HepG2 (cell line): ENCODE measurements around the gene CCL7. TPM values are rescaled to one million over a fixed set of nuclear protein-coding genes. Genes with fewer than 3 reads are reported as not detected.

Source experiments
- ATAC-seq: fragments of 200-7000 bp; cut with Tn5 transposase; 3 replicates; pipeline ENCODE4 v1.9.1; 2020; ENCODE audit warnings: mild to moderate bottlenecking, moderate library complexity
- BruUV-seq: library from RNA; stranded (reverse); fragments of 400-500 nt; replicated peaks from 2 replicates; lab custom pipeline; 2021; lab: Mats Ljungman, UMichigan
- CTCF ChIA-PET: fragments of 300-600 bp; formaldehyde crosslinking; extraction: SDS; loops from one replicate; lab custom pipeline; 2021; ENCODE audit warnings: low total read pairs, inconsistent platforms, low intra/inter-chr PET ratio; lab: Yijun Ruan, JAX
- POLR2A ChIA-PET: fragments of 350-600 bp; sonication (Branson Sonifier 250); formaldehyde crosslinking; loops from one replicate; lab custom pipeline; 2020; ENCODE audit warnings: antibody characterized with exemption, inconsistent platforms; lab: Yijun Ruan, JAX
- DNase-seq: peaks from one replicate; pipeline ENCODE4 v3.0.0-alpha.2; 2015; ENCODE audit warnings: low spot score
- FAIRE-seq: peaks from 3 replicates; lab custom pipeline; 2011; peaks lifted over from hg19 to GRCh38; lab: Jason Lieb, UNC
- H2AFZ ChIP-seq: one replicate; pipeline ENCODE4 v1.6.1; 2011; ENCODE audit warnings: low read length, inconsistent platforms
- H3K27ac ChIP-seq: fragments of 300-600 bp; 3 replicates; pipeline ENCODE4 v1.8.0; 2011; ENCODE audit warnings: mixed run types, mild to moderate bottlenecking, mixed read lengths, low read length, inconsistent platforms; ENCODE audit not compliant: insufficient read depth; ENCODE audit errors: extremely low read length
- H3K27me3 ChIP-seq, 2 experiments: fragments of 200-600 bp in 1 of 2; 2 replicates in 1 of 2; 3 replicates in 1 of 2; pipeline versions ENCODE4 v1.6.0 to v1.8.0; 2011; ENCODE audit warnings: low read length in 2 of 2, mild to moderate bottlenecking in 2 of 2, moderate library complexity in 2 of 2, inconsistent platforms in 1 of 2; ENCODE audit not compliant: insufficient read depth in 2 of 2, control insufficient read depth in 1 of 2
- H3K36me3 ChIP-seq, 2 experiments: fragments of 200-600 bp in 1 of 2; replicated peaks in 1 of 2; 2 replicates in 1 of 2; 3 replicates in 1 of 2; pipeline versions ENCODE4 v1.5.1 to v1.8.0; 2011; ENCODE audit warnings: low read length in 2 of 2, inconsistent platforms in 1 of 2; ENCODE audit not compliant: insufficient read depth in 2 of 2, control insufficient read depth in 1 of 2
- H3K4me1 ChIP-seq: 2 replicates; pipeline ENCODE4 v1.5.1; 2012; ENCODE audit warnings: low read length, inconsistent platforms; ENCODE audit not compliant: insufficient read depth
- H3K4me2 ChIP-seq: 2 replicates; pipeline ENCODE4 v1.6.0; 2011; ENCODE audit warnings: low read depth, low read length, inconsistent platforms
- H3K4me3 ChIP-seq, 3 experiments: fragments of 200-600 bp in 1 of 3; sonication (generic), shearing (Covaris generic) in 1 of 3; replicated peaks in 1 of 3; 2 replicates each; pipeline ENCODE4 v1.5.1; 2011 to 2016; ENCODE audit warnings: low read length in 3 of 3, inconsistent platforms in 2 of 3, low read depth in 2 of 3, mild to moderate bottlenecking in 2 of 3, control low read depth in 1 of 3, mixed read lengths in 1 of 3; ENCODE audit not compliant: insufficient read depth in 1 of 3
- H3K79me2 ChIP-seq: one replicate; pipeline ENCODE4 v1.6.1; 2011; ENCODE audit warnings: low read length, inconsistent platforms; ENCODE audit not compliant: insufficient read depth
- H3K9ac ChIP-seq: 2 replicates; pipeline ENCODE4 v1.6.0; 2011; ENCODE audit warnings: mild to moderate bottlenecking, low read depth, low read length, inconsistent platforms; ENCODE audit not compliant: insufficient read depth
- H3K9me3 ChIP-seq: 2 replicates; pipeline ENCODE4 v1.5.1; 2012; ENCODE audit warnings: mild to moderate bottlenecking, low read length
- H4K20me1 ChIP-seq: 2 replicates; pipeline ENCODE4 v1.6.0; 2011; ENCODE audit warnings: inconsistent platforms, mild to moderate bottlenecking, low read length, moderate library complexity; ENCODE audit not compliant: insufficient read depth
- REST ChIP-seq, 2 experiments: IDR thresholded peaks; 2 replicates each; pipeline ENCODE4 v1.6.1; 2011 to 2012; ENCODE audit warnings: low read length in 2 of 2, borderline replicate concordance in 1 of 2, low read depth in 1 of 2, mild to moderate bottlenecking in 1 of 2, moderate library complexity in 1 of 2
- SATB2 ChIP-seq: sonication (generic); formaldehyde crosslinking; IDR thresholded peaks from 2 replicates; pipeline ENCODE4 v1.5.0; 2020; ENCODE audit warnings: missing genetic modification reagents
- SRSF1 ChIP-seq: fragments of 200-400 bp; formaldehyde crosslinking; optimal IDR thresholded peaks from 2 replicates; pipeline ENCODE3; 2017; ENCODE audit warnings: mild to moderate bottlenecking, low read depth, low read length, moderate library complexity
- YEATS4 ChIP-seq: sonication (generic); formaldehyde crosslinking; IDR thresholded peaks from 2 replicates; pipeline ENCODE4 v1.4.0; 2020; ENCODE audit warnings: missing genetic modification reagents, borderline replicate concordance
- ZNF207 ChIP-seq: fragments of 450-650 bp; IDR thresholded peaks from 2 replicates; pipeline ENCODE4 v1.6.1; 2016; ENCODE audit warnings: antibody characterized with exemption, borderline replicate concordance
- ZNF34 ChIP-seq: sonication (generic); formaldehyde crosslinking; IDR thresholded peaks from 2 replicates; pipeline ENCODE4 v1.4.0; 2020; ENCODE audit warnings: mild to moderate bottlenecking, missing genetic modification reagents, borderline replicate concordance
- WGBS: methylation state at CpG from one replicate; pipeline ENCODE4 v1.1.6; 2017; ENCODE audit warnings: low lambda C conversion rate; 5-methylcytosine and 5-hydroxymethylcytosine counted together
- in situ Hi-C: cut with HindIII; loops from 2 replicates; pipeline ENCODE4 v1.10.0; 2017; ENCODE audit warnings: low pct_unique_long_range_greater_than_20kb; ENCODE audit not compliant: extremely low pct_ligation_motif_present
- intact Hi-C: fragments of 100-400 bp; cut with micrococcal nuclease; formaldehyde crosslinking; loops from one replicate; pipeline ENCODE4 v1.10.0; 2022; ENCODE audit not compliant: unreplicated experiment
- polyA plus RNA-seq, 8 experiments: library from polyadenylated mRNA; depleted of rRNA in 3 of 8; stranded (reverse) in 7 of 8; unstranded in 1 of 8; fragments of >200 nt; fragmentation: Illumina TruSeq in 4 of 8; extraction: Trizol in 4 of 8; gene quantifications; 2 replicates each; pipeline versions ENCODE4 v1.2.1 to v1.2.3, GENCODE V29; 2011 to 2016; ENCODE audit warnings: low read depth in 4 of 8, missing spikeins in 1 of 8, mixed read lengths in 1 of 8; ENCODE audit not compliant: insufficient read depth in 1 of 8
- total RNA-seq, 5 experiments: library from RNA; depleted of rRNA; stranded (reverse); fragments of >200 nt; fragmentation: Illumina TruSeq; extraction: Trizol; gene quantifications; 2 replicates each; pipeline ENCODE4 v1.2.3, GENCODE V29; 2016; ENCODE audit warnings: low read depth in 1 of 5

The CCL7 gene
- total and polyA plus RNA-seq, 2 of the 13 experiments (the other 11 are each of a cell fraction or from before 2014, with no cell fraction given), result not detected

- no peak for DNase-seq
Observed at GRCh38 chr17:34252444-34253138, 17.4 kb upstream of the CCL7 start.

More at GRCh38 chr17:34252444-34253138, 17.4 kb upstream of the CCL7 start:
- TF ChIP-seq SRSF1, result no peak
- no peak for TF ChIP-seq ZNF34
- TF ChIP-seq ZNF207, result no peak
- TF ChIP-seq YEATS4 (CRISPR knock-in tag), result no peak
- no peak for TF ChIP-seq SATB2
- no peak for TF ChIP-seq REST (IDR thresholded peaks at IDR 0.05; ENCODE audit: borderline replicate concordance in 1 of 2, low read depth in 1 of 2, low read length in 2 of 2)
- POLR2A ChIA-PET, result no interaction called here
- Histone ChIP-seq H3K36me3 (no peaks in the 10 kb centered on the region), H3K4me3 (no peak overlapping the region), H4K20me1 (no peaks in the 10 kb centered on the region), H3K4me2 (no peak overlapping the region), H2AFZ (no peak overlapping the region), H3K4me1 (no peaks in the 10 kb centered on the region), H3K9ac (no peak overlapping the region), H3K27ac (no peak overlapping the region), H3K9me3 (no peaks in the 10 kb centered on the region), H3K79me2 (no peaks in the 10 kb centered on the region), H3K27me3 (no peaks in the 10 kb centered on the region)
- FAIRE-seq, result no peak
- in situ Hi-C loops, result no loop called here
- no TSS peak for BruUV-seq
- ATAC-seq, result no peak
- CTCF ChIA-PET, result no interaction called here
- WGBS, result 0% methylated on average over 3 of the region's 6 CpGs
- intact Hi-C loops, result no loop called here
